ENCODE results near the gene DSG4. TPM values are rescaled to one million over a fixed set of nuclear protein-coding genes. Genes with fewer than 3 reads are reported as not detected.

DSG4 gene
- total and polyA plus RNA-seq, 2 of the 4 experiments (the other 2 are of a cell fraction) = not detected

DNA sequence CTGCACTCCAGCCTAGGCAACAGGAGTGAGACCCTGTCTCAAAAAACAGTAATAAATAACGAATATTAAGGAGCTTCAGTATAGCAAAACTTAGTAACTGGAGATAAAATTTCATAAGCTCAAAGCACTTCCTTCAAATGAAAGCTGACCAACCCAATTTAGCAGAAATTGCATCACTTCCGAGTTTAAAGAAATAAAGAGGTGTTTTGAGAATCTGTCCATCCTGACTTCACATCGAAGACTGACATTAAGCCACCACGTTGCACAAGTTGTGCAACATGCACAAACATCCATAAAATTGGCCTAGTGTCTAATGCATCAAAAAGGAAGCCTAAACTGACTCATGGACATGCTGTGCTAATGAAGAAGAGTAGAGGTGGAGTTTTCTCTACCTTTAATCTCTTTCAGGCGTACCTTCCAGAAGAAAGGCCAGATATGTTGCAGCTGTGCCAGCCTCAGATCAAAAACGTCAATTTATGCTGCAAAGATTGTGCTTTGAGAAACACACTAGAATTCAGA, 63.3 kb downstream of the DSG4 start:
- no peaks in the 10 kb centered on the region for H4K20me1 ChIP-seq (ENCODE audit: insufficient read depth, low read length)
- ChIA-PET CTCF (no interaction called here), POLR2A (ENCODE audit: unreplicated experiment) (no interaction called here)
- intact Hi-C loops (cut with micrococcal nuclease) (no loop called here), in situ Hi-C loops (cut with MboI; ENCODE audit: low sequenced_read_pairs) (no loop called here), dilution Hi-C loops (cut with HindIII; ENCODE audit: low sequenced_read_pairs, unreplicated experiment) (no loop called here)
- H3K23ac ChIP-seq (ENCODE audit: low read depth, low read length) = no peak overlapping the region
- H3K56ac ChIP-seq (ENCODE audit: extremely low read depth, insufficient read depth, low read length) = no peak overlapping the region
- H3K4me3 ChIP-seq (ENCODE audit: insufficient read depth, low read depth, low read length) = no peak overlapping the region
- H3K9ac ChIP-seq (ENCODE audit: low read depth, low read length) = no peak overlapping the region
- H2BK15ac ChIP-seq (ENCODE audit: low read depth, low read length) = no peak overlapping the region
- H3K27me3 ChIP-seq (ENCODE audit: control insufficient read depth, insufficient read depth, low read length) = no peaks in the 10 kb centered on the region
- DNase-seq (no peak), ATAC-seq (ENCODE audit: low read depth) (no peak)
- no CpG with 5 or more reads among the region's 6 CpGs for WGBS, 2 experiments (ENCODE audit: extremely low coverage in 2 of 2, insufficient read length in 1 of 2)
- H2BK20ac ChIP-seq (ENCODE audit: low read depth, low read length) = no peak overlapping the region
- no peak overlapping the region for H2BK5ac ChIP-seq (ENCODE audit: low read depth, low read length, poor library complexity, severe bottlenecking)
- no TSS peak for BruUV-seq (replicated peaks)
- H2AFZ ChIP-seq (replicated peaks; ENCODE audit: low read length, poor library complexity) = no peak overlapping the region
- H4K91ac ChIP-seq (ENCODE audit: insufficient read depth, low read depth, low read length) = no peak overlapping the region
- H3K18ac ChIP-seq (ENCODE audit: low read depth, low read length) = no peak overlapping the region
- H3K9me3 ChIP-seq (ENCODE audit: control insufficient read depth, insufficient read depth, low read length) = no peaks in the 10 kb centered on the region; the same call in 1 of the 2 replicates
- H2AK5ac ChIP-seq (ENCODE audit: low read depth, low read length) = no peak overlapping the region
- H3K27ac ChIP-seq (ENCODE audit: insufficient read depth, low read length) = no peak overlapping the region
- no peaks in the 10 kb centered on the region for H3K9me1 ChIP-seq (ENCODE audit: insufficient read depth, low read length)
- H3K79me1 ChIP-seq (ENCODE audit: low read depth in 1 of 2, low read length in 2 of 2) = no peaks in the 10 kb centered on the region
- H3K4ac ChIP-seq (ENCODE audit: low read depth, low read length) = no peak overlapping the region
- no peaks in the 10 kb centered on the region for H3K36me3 ChIP-seq (ENCODE audit: control insufficient read depth, insufficient read depth, low read length)
- H3K4me1 ChIP-seq (ENCODE audit: control insufficient read depth, insufficient read depth, low read length) = no peaks in the 10 kb centered on the region
- no peak overlapping the region for H2AK9ac ChIP-seq (replicated peaks; ENCODE audit: low read depth, low read length, poor library complexity)
- no peak overlapping the region for H2BK120ac ChIP-seq (ENCODE audit: low read depth, low read length)
- TF ChIP-seq, protein P1, sequence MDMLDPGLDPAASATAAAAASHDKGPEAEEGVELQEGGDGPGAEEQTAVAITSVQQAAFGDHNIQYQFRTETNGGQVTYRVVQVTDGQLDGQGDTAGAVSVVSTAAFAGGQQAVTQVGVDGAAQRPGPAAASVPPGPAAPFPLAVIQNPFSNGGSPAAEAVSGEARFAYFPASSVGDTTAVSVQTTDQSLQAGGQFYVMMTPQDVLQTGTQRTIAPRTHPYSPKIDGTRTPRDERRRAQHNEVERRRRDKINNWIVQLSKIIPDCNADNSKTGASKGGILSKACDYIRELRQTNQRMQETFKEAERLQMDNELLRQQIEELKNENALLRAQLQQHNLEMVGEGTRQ (IDR thresholded peaks at IDR 0.05; ENCODE audit: low read depth, low read length) = no peak
- no peak for TF ChIP-seq POLR2A (IDR thresholded peaks at IDR 0.05; ENCODE audit: low read depth, low read length)
- TF ChIP-seq MAFK (IDR thresholded peaks at IDR 0.05; ENCODE audit: low read depth, low read length) = no peak
- TF ChIP-seq CHD1 (IDR thresholded peaks at IDR 0.05; ENCODE audit: low read depth, low read length) = no peak
- no peak for TF ChIP-seq RFX5 (IDR thresholded peaks at IDR 0.05; ENCODE audit: low read depth, low read length)
- no peak for TF ChIP-seq RAD21 (IDR thresholded peaks at IDR 0.05; ENCODE audit: low read length)
- no peak for TF ChIP-seq MXI1 (IDR thresholded peaks at IDR 0.05; ENCODE audit: borderline replicate concordance, low read depth, low read length)
- no peak for TF ChIP-seq FOS (IDR thresholded peaks at IDR 0.05; ENCODE audit: low read depth, low read length)
- TF ChIP-seq, protein P2, sequence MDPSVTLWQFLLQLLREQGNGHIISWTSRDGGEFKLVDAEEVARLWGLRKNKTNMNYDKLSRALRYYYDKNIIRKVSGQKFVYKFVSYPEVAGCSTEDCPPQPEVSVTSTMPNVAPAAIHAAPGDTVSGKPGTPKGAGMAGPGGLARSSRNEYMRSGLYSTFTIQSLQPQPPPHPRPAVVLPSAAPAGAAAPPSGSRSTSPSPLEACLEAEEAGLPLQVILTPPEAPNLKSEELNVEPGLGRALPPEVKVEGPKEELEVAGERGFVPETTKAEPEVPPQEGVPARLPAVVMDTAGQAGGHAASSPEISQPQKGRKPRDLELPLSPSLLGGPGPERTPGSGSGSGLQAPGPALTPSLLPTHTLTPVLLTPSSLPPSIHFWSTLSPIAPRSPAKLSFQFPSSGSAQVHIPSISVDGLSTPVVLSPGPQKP (IDR thresholded peaks at IDR 0.05; ENCODE audit: borderline replicate concordance, low read depth, low read length) = no peak
- no peak for TF ChIP-seq CEBPB (IDR thresholded peaks at IDR 0.05; ENCODE audit: low read depth, low read length)
- no peak for TF ChIP-seq NFE2L2 (IDR thresholded peaks at IDR 0.05; ENCODE audit: low read depth, low read length)
- no peak for TF ChIP-seq MAZ (IDR thresholded peaks at IDR 0.05; ENCODE audit: borderline replicate concordance, low read depth, low read length)
- no peak for TF ChIP-seq RCOR1 (IDR thresholded peaks at IDR 0.05; ENCODE audit: insufficient replicate concordance, low read length)
- TF ChIP-seq SMC3 (IDR thresholded peaks at IDR 0.05; ENCODE audit: low read depth, low read length) = no peak
- no peak for TF ChIP-seq BHLHE40 (IDR thresholded peaks at IDR 0.05; ENCODE audit: low read depth, low read length)
- TF ChIP-seq CTCF (conservative IDR thresholded peaks at IDR 0.05; ENCODE audit: low read depth, low read length) = no peak
- no peak overlapping the region for H4K5ac ChIP-seq (ENCODE audit: low read depth, low read length)
- no peak overlapping the region for H3K4me2 ChIP-seq (ENCODE audit: low read depth, low read length)
- H4K8ac ChIP-seq (ENCODE audit: low read depth in 2 of 2, low read length in 2 of 2) = no peak overlapping the region
- no peak overlapping the region for H3K14ac ChIP-seq (replicated peaks; ENCODE audit: low read depth, low read length)
